H9 (cell line): ENCODE results near the gene ADGRD1. TPM values are rescaled to one million over a fixed set of nuclear protein-coding genes. Genes with fewer than 3 reads are reported as not detected.

Experiments
- DNase-seq: peaks from one replicate; pipeline ENCODE4 v3.0.0-alpha.2; 2017
- H2AFZ ChIP-seq: one replicate; pipeline ENCODE4 v1.6.1; 2013; ENCODE audit warnings: mild to moderate bottlenecking, low read length, control low read depth, moderate library complexity
- H2AK5ac ChIP-seq: 2 replicates; pipeline ENCODE4 v1.6.1; 2013; ENCODE audit warnings: low read length, control low read depth, mixed read lengths; ENCODE audit not compliant: insufficient read length
- H2BK120ac ChIP-seq: one replicate; pipeline ENCODE4 v1.6.1; 2013; ENCODE audit warnings: low read depth, mild to moderate bottlenecking, low read length, control low read depth, inconsistent platforms; ENCODE audit not compliant: poor library complexity, severe bottlenecking
- H2BK12ac ChIP-seq: 2 replicates; pipeline ENCODE4 v1.6.1; 2013; ENCODE audit warnings: low read length, control low read depth, mixed read lengths, low read depth; ENCODE audit not compliant: insufficient read length
- H2BK15ac ChIP-seq: 2 replicates; pipeline ENCODE4 v1.6.1; 2013; ENCODE audit warnings: low read depth, low read length, control low read depth
- H2BK20ac ChIP-seq: one replicate; pipeline ENCODE4 v1.6.1; 2013; ENCODE audit warnings: low read depth, mild to moderate bottlenecking, low read length, control low read depth, inconsistent platforms; ENCODE audit not compliant: poor library complexity, severe bottlenecking
- H2BK5ac ChIP-seq: 2 replicates; pipeline ENCODE4 v1.6.1; 2013; ENCODE audit warnings: low read length, control low read depth, mixed read lengths; ENCODE audit not compliant: insufficient read length
- H3K14ac ChIP-seq: 2 replicates; pipeline ENCODE4 v1.6.1; 2013; ENCODE audit warnings: low read length, control low read depth; ENCODE audit not compliant: insufficient read depth
- H3K18ac ChIP-seq: 2 replicates; pipeline ENCODE4 v1.6.1; 2013; ENCODE audit warnings: low read depth, mild to moderate bottlenecking, mixed read lengths, low read length, control low read depth; ENCODE audit not compliant: insufficient read length
- H3K23ac ChIP-seq: 2 replicates; pipeline ENCODE4 v1.6.1; 2013; ENCODE audit warnings: low read length, control low read depth, mixed read lengths, low read depth; ENCODE audit not compliant: insufficient read length
- H3K23me2 ChIP-seq: 2 replicates; pipeline ENCODE4 v1.6.1; 2013; ENCODE audit warnings: low read depth, mild to moderate bottlenecking, mixed read lengths, low read length, control low read depth; ENCODE audit not compliant: insufficient read length, poor library complexity, severe bottlenecking
- H3K27ac ChIP-seq: 2 replicates; pipeline ENCODE4 v1.5.1; 2013; ENCODE audit warnings: low read length, control low read depth, mixed read lengths, low read depth; ENCODE audit not compliant: insufficient read length
- H3K27me3 ChIP-seq: 2 replicates; pipeline ENCODE4 v1.6.1; 2013; ENCODE audit warnings: low read length, control low read depth, inconsistent platforms; ENCODE audit not compliant: insufficient read depth
- H3K4ac ChIP-seq: 2 replicates; pipeline ENCODE4 v1.6.1; 2013; ENCODE audit warnings: low read depth, mild to moderate bottlenecking, control low read depth, inconsistent platforms, low read length, moderate library complexity
- H3K4me1 ChIP-seq: 2 replicates; pipeline ENCODE4 v1.6.1; 2013; ENCODE audit warnings: low read length, control low read depth, inconsistent platforms; ENCODE audit not compliant: insufficient read depth
- H3K4me2 ChIP-seq: 2 replicates; pipeline ENCODE4 v1.6.1; 2013; ENCODE audit warnings: low read length, control low read depth, mixed read lengths; ENCODE audit not compliant: insufficient read length, insufficient read depth
- H3K56ac ChIP-seq: 2 replicates; pipeline ENCODE4 v1.6.1; 2013; ENCODE audit warnings: low read depth, mild to moderate bottlenecking, mixed read lengths, low read length, control low read depth; ENCODE audit not compliant: insufficient read length
- H3K79me1 ChIP-seq: 2 replicates; pipeline ENCODE4 v1.6.1; 2013; ENCODE audit warnings: low read depth, mild to moderate bottlenecking, moderate library complexity, low read length, control low read depth, inconsistent platforms; ENCODE audit not compliant: insufficient read depth, poor library complexity, severe bottlenecking
- H3K79me2 ChIP-seq: 2 replicates; pipeline ENCODE4 v1.6.1; 2013; ENCODE audit warnings: low read length, control low read depth, inconsistent platforms; ENCODE audit not compliant: insufficient read depth
- H3K9ac ChIP-seq: 2 replicates; pipeline ENCODE4 v1.6.1; 2013; ENCODE audit warnings: low read length, control low read depth, mixed read lengths; ENCODE audit not compliant: insufficient read length; ENCODE audit errors: extremely low read depth
- H3K9me3 ChIP-seq: one replicate; pipeline ENCODE4 v1.6.1; 2013; ENCODE audit warnings: low read depth, low read length, inconsistent platforms; ENCODE audit not compliant: control insufficient read depth
- H3T11ph ChIP-seq: one replicate; pipeline ENCODE4 v1.6.1; 2013; ENCODE audit warnings: mild to moderate bottlenecking, low read length, control low read depth, inconsistent platforms
- H4K20me1 ChIP-seq: one replicate; pipeline ENCODE4 v1.6.1; 2013; ENCODE audit not compliant: control insufficient read depth, insufficient read length, insufficient read depth
- H4K5ac ChIP-seq: 2 replicates; pipeline ENCODE4 v1.6.1; 2013; ENCODE audit warnings: low read depth, mild to moderate bottlenecking, mixed read lengths, low read length, control low read depth; ENCODE audit not compliant: insufficient read length
- H4K8ac ChIP-seq: replicated peaks from 2 replicates; pipeline ENCODE4 v1.6.1; 2013; ENCODE audit warnings: low read length, control low read depth, mixed read lengths, low read depth; ENCODE audit not compliant: insufficient read length
- H4K91ac ChIP-seq: 2 replicates; pipeline ENCODE4 v1.6.1; 2013; ENCODE audit warnings: low read depth, mild to moderate bottlenecking, moderate library complexity, mixed read lengths, low read length, control low read depth; ENCODE audit not compliant: insufficient read length
- H3K27ac Mint-ChIP-seq, 3 experiments: 2 replicates in 2 of 3; 3 replicates in 1 of 3; pipeline ENCODE4 v1.8.0; 2020 to 2021; ENCODE audit warnings: mixed read lengths in 3 of 3, mild to moderate bottlenecking in 1 of 3, moderate library complexity in 1 of 3
- H3K27me3 Mint-ChIP-seq: 2 replicates; pipeline ENCODE4 v1.8.0; 2021; ENCODE audit warnings: low read depth, mild to moderate bottlenecking, moderate library complexity, mixed read lengths
- H3K36me3 Mint-ChIP-seq, 3 experiments: 2 replicates in 2 of 3; 3 replicates in 1 of 3; pipeline ENCODE4 v1.8.0; 2020 to 2021; ENCODE audit warnings: low read depth in 3 of 3, mixed read lengths in 3 of 3; ENCODE audit not compliant: insufficient read depth in 1 of 3
- H3K4me1 Mint-ChIP-seq, 2 experiments: 2 replicates each; pipeline ENCODE4 v1.8.0; 2020; ENCODE audit warnings: mixed read lengths in 2 of 2
- H3K4me3 Mint-ChIP-seq, 2 experiments: 2 replicates in 1 of 2; 3 replicates in 1 of 2; pipeline ENCODE4 v1.8.0; 2020 to 2021; ENCODE audit warnings: mild to moderate bottlenecking in 2 of 2, mixed read lengths in 2 of 2, moderate library complexity in 1 of 2
- H3K9me3 Mint-ChIP-seq, 2 experiments: 2 replicates in 1 of 2; 3 replicates in 1 of 2; pipeline ENCODE4 v1.8.0; 2020; ENCODE audit warnings: mild to moderate bottlenecking in 2 of 2, mixed read lengths in 2 of 2, moderate library complexity in 1 of 2
- CTCF ChIP-seq: fragments of 200-600 bp; sonication (generic); conservative IDR thresholded peaks from 3 replicates; pipeline ENCODE4 v1.8.0; 2021; ENCODE audit warnings: antibody characterized with exemption, mild to moderate bottlenecking
- WGBS: extraction: QIAGEN DNeasy Blood & Tissue Kit; methylation state at CpG from one replicate; pipeline ENCODE4 v1.1.7; 2013; ENCODE audit warnings: missing lambda C conversion rate, low lambda C conversion rate, mixed read lengths; ENCODE audit not compliant: insufficient read length; ENCODE audit errors: extremely low coverage; 5-methylcytosine and 5-hydroxymethylcytosine counted together
- total RNA-seq: library from RNA; stranded (reverse); gene quantifications from 2 replicates; pipeline ENCODE4 v1.2.1, GENCODE V29; 2021

Gene ADGRD1
- total RNA-seq, 1 experiment from 2014 or later: 0.52 TPM

GRCh38 chr12:131166717-131167116 is 213.0 kb downstream of the ADGRD1 start:
- no peak overlapping the region for H3K14ac ChIP-seq
- no peak overlapping the region for H4K8ac ChIP-seq
- no peak for DNase-seq
- no peaks in the 10 kb centered on the region for H3K79me2 ChIP-seq
- no peak overlapping the region for H2BK5ac ChIP-seq
- no peak overlapping the region for H3K23ac ChIP-seq
- Mint-ChIP-seq H3K27ac (no peak overlapping the region; a peak in 1 of 7 replicates), H3K9me3 (no peaks in the 10 kb centered on the region; a peak in 1 of 5 replicates), H3K27me3 (peaks cover 9% of the 10 kb centered on the region), H3K36me3 (no peaks in the 10 kb centered on the region), H3K4me1 (no peaks in the 10 kb centered on the region), H3K4me3 (no peak overlapping the region)
- no peak overlapping the region for H2BK12ac ChIP-seq
- H3K4ac ChIP-seq: no peak overlapping the region
- WGBS: no CpG with 5 or more reads among the region's 1 CpG
- H4K91ac ChIP-seq: no peak overlapping the region
- TF ChIP-seq CTCF: no peak
- H2AK5ac ChIP-seq: no peak overlapping the region
- H3K4me1 ChIP-seq: no peaks in the 10 kb centered on the region
- H2BK20ac ChIP-seq: no peak overlapping the region
- no peaks in the 10 kb centered on the region for H3K23me2 ChIP-seq
- H3K4me2 ChIP-seq: no peak overlapping the region
- H3K9me3 ChIP-seq: no peaks in the 10 kb centered on the region
- H2AFZ ChIP-seq: no peak overlapping the region
- no peaks in the 10 kb centered on the region for H4K20me1 ChIP-seq
- H3K79me1 ChIP-seq: no peaks in the 10 kb centered on the region
- H3K27ac ChIP-seq: no peak overlapping the region
- no peak overlapping the region for H2BK120ac ChIP-seq
- no peak overlapping the region for H2BK15ac ChIP-seq
- H3K27me3 ChIP-seq: no peaks in the 10 kb centered on the region
- no peak overlapping the region for H4K5ac ChIP-seq
- H3K9ac ChIP-seq: no peak overlapping the region
- no peak overlapping the region for H3K18ac ChIP-seq
- no peak overlapping the region for H3K56ac ChIP-seq
- H3T11ph ChIP-seq: no peak overlapping the region
